Gastroesophageal sphincter (tissue), 4 donors: ENCODE results near the gene NT5C1B. TPM values are rescaled to one million over a fixed set of nuclear protein-coding genes. Genes with fewer than 3 reads are reported as not detected.

Source experiments
- ATAC-seq: fragments of 150-250 bp; one replicate; pipeline ENCODE4 v1.9.1; 2016; ENCODE audit warnings: mild to moderate bottlenecking, moderate library complexity
- H3K27ac ChIP-seq, 4 donors: fragments of 200-600 bp; sonication (generic) in 3 of 4; 1 replicate in 3 of 4; 2 replicates in 1 of 4; pipeline ENCODE4 v1.5.1; 2016 to 2019
- H3K27me3 ChIP-seq: fragments of 200-600 bp; sonication (generic); one replicate; pipeline ENCODE4 v1.5.1; 2019
- H3K36me3 ChIP-seq, 2 donors: fragments of 200-600 bp; sonication (generic); one replicate each; pipeline ENCODE4 v1.5.1; 2019; ENCODE audit warnings: control low read depth in 1 of 2
- H3K4me1 ChIP-seq, 3 donors: fragments of 200-600 bp; sonication (generic); 1 replicate in 2 of 3; 2 replicates in 1 of 3; pipeline ENCODE4 v1.5.1; 2016 to 2019; ENCODE audit warnings: control low read depth in 2 of 3
- H3K4me3 ChIP-seq, 2 donors: fragments of 200-600 bp; sonication (generic); one replicate each; pipeline ENCODE4 v1.5.1; 2019; ENCODE audit warnings: mild to moderate bottlenecking in 1 of 2, moderate library complexity in 1 of 2
- H3K9me3 ChIP-seq, 3 donors: fragments of 200-600 bp; sonication (generic); one replicate each; pipeline ENCODE4 v1.5.1; 2017 to 2019; ENCODE audit warnings: control low read depth in 2 of 3
- EP300 ChIP-seq: sonication (generic); formaldehyde crosslinking; IDR thresholded peaks from one replicate; pipeline ENCODE4 v1.6.1; 2017; ENCODE audit warnings: antibody characterized with exemption, mild to moderate bottlenecking
- POLR2A ChIP-seq, 2 donors: fragments of 450-650 bp; IDR thresholded peaks; one replicate each; pipeline ENCODE4 v1.6.1; 2017; ENCODE audit warnings: antibody characterized with exemption in 2 of 2, mild to moderate bottlenecking in 2 of 2, moderate library complexity in 1 of 2
- POLR2AphosphoS5 ChIP-seq: sonication (generic); formaldehyde crosslinking; IDR thresholded peaks from one replicate; pipeline ENCODE4 v1.6.1; 2017; ENCODE audit warnings: antibody characterized with exemption
- WGBS, 2 donors: methylation state at CpG; one replicate each; pipeline ENCODE4 v1.1.5; 2018; ENCODE audit warnings: low coverage in 1 of 2; 5-methylcytosine and 5-hydroxymethylcytosine counted together
- total RNA-seq, 4 donors: library from RNA; depleted of rRNA; stranded (reverse); fragments of >200 nt; gene quantifications; one replicate each; pipeline ENCODE4 v1.1.0, GENCODE V29; 2016
- TF ChIP-seq, protein P1 (sequence below), 4 experiments: fragments of 200-600 bp in 2 of 4; fragments of 450-650 bp in 2 of 4; sonication (generic) in 1 of 4; IDR thresholded peaks; one replicate each; pipeline ENCODE4 v1.5.1; 2017 to 2019; ENCODE audit warnings: antibody characterized with exemption in 4 of 4, mild to moderate bottlenecking in 2 of 4, moderate library complexity in 2 of 4

NT5C1B gene
- total RNA-seq, 4 donors from 2014 or later, result 0.39 TPM; not detected in 3

DNA sequence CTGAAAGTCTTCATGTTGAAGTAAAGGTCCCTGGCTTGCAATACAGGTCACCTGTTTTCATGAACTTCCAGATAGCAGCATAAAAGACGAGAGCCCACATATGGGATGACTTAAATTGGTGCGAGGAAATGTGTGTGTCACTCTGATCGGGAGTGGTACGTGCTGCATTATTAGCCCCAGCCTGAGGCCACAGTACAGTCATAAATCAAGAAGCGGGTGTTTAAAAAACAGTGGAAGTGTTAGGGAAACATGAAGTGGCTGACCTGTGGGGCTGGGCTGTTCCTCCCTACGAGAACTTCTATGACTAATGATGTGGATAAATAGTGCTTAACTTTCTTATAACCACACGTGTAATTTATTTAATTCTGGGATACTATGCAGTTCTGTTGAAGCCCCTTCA lies 53.3 kb downstream of the NT5C1B start:
- Histone ChIP-seq H3K27ac (peak overlapping the region; percentile 53 to 72 (median 60)), H3K27me3 (no peaks in the 10 kb centered on the region), H3K4me1 (peaks cover 0 to 27% (median 6%) of the 10 kb centered on the region in 3 donors), H3K9me3 (no peaks in the 10 kb centered on the region), H3K36me3 (no peaks in the 10 kb centered on the region), H3K4me3 (no peak overlapping the region)
- WGBS, 2 donors, result 7 to 16% methylated on average over 7 of the region's 7 CpGs
- peak; percentile 73 for ATAC-seq
- TF ChIP-seq, protein P1, sequence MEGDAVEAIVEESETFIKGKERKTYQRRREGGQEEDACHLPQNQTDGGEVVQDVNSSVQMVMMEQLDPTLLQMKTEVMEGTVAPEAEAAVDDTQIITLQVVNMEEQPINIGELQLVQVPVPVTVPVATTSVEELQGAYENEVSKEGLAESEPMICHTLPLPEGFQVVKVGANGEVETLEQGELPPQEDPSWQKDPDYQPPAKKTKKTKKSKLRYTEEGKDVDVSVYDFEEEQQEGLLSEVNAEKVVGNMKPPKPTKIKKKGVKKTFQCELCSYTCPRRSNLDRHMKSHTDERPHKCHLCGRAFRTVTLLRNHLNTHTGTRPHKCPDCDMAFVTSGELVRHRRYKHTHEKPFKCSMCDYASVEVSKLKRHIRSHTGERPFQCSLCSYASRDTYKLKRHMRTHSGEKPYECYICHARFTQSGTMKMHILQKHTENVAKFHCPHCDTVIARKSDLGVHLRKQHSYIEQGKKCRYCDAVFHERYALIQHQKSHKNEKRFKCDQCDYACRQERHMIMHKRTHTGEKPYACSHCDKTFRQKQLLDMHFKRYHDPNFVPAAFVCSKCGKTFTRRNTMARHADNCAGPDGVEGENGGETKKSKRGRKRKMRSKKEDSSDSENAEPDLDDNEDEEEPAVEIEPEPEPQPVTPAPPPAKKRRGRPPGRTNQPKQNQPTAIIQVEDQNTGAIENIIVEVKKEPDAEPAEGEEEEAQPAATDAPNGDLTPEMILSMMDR (IDR thresholded peaks at IDR 0.05), result no peak
- TF ChIP-seq POLR2A (IDR thresholded peaks at IDR 0.05), result no peak
- peak; percentile 67 for TF ChIP-seq POLR2AphosphoS5
- no peak for TF ChIP-seq EP300

- WGBS, 2 donors, result 46 to 63% methylated on average over 1 of the region's 1 CpG
Observed at GRCh38 chr2:18531194-18531593, 58.2 kb downstream of the NT5C1B start.

GRCh38 chr2:18527822-18528221 lies 61.5 kb downstream of the NT5C1B start:
- Histone ChIP-seq H3K27me3 (no peaks in the 10 kb centered on the region), H3K27ac (peak overlapping the region in 1 of 4 donors; percentile 60), H3K4me1 (peaks cover 0 to 54% (median 5%) of the 10 kb centered on the region in 3 donors), H3K9me3 (no peaks in the 10 kb centered on the region), H3K36me3 (no peaks in the 10 kb centered on the region), H3K4me3 (no peak overlapping the region)
- TF ChIP-seq POLR2AphosphoS5, result no peak
- TF ChIP-seq, protein P1 (IDR thresholded peaks at IDR 0.05), result no peak
- TF ChIP-seq POLR2A (IDR thresholded peaks at IDR 0.05), result no peak
- TF ChIP-seq EP300, result no peak
- WGBS, 2 donors, result 48 to 62% methylated on average over 4 of the region's 4 CpGs
- ATAC-seq, result no peak

More at GRCh38 chr2:18531194-18531593, 58.2 kb downstream of the NT5C1B start:
- no peak for TF ChIP-seq EP300
- TF ChIP-seq, protein P1 (IDR thresholded peaks at IDR 0.05), result no peak
- no peak for TF ChIP-seq POLR2AphosphoS5
- TF ChIP-seq POLR2A (IDR thresholded peaks at IDR 0.05), result no peak
- Histone ChIP-seq H3K27ac (no peak overlapping the region), H3K4me3 (no peak overlapping the region), H3K4me1 (peaks cover 0 to 51% (median 6%) of the 10 kb centered on the region in 3 donors), H3K27me3 (no peaks in the 10 kb centered on the region), H3K9me3 (no peaks in the 10 kb centered on the region), H3K36me3 (no peaks in the 10 kb centered on the region)
- no peak for ATAC-seq

DNA sequence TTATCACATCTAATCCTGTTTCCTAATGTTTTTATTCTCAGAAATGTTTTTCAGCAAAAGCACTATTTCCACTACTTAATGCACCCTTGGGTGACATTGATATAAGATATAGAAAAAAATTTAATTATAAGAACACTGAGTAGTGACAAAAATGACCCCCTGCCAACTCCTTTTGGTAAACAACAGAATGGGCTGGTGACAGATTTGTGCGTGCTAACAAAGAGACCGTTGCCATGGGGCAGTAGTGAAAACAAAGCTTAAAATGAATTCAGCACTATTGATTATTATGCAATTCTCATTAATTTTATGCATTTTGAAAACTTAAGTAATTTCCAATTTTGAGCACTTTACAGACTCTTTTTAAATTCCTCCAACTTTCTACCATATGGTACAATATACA lies 62.0 kb downstream of the NT5C1B start:
- H3K9me3 ChIP-seq, result no peaks in the 10 kb centered on the region
- TF ChIP-seq EP300, result no peak
- no peak for TF ChIP-seq POLR2A (IDR thresholded peaks at IDR 0.05)
- no peak for TF ChIP-seq POLR2AphosphoS5
- TF ChIP-seq, protein P1 (IDR thresholded peaks at IDR 0.05), result no peak
- H3K4me1 ChIP-seq, result peaks cover 0 to 59% (median 5%) of the 10 kb centered on the region in 3 donors
- no peaks in the 10 kb centered on the region for H3K36me3 ChIP-seq
- WGBS, 2 donors, result 27 to 72% methylated on average over 2 of the region's 2 CpGs
- no peaks in the 10 kb centered on the region for H3K27me3 ChIP-seq
- H3K27ac ChIP-seq, result peak overlapping the region in 2 of 4 donors; percentile 60 to 70
- H3K4me3 ChIP-seq, result no peak overlapping the region
- no peak for ATAC-seq

DNA sequence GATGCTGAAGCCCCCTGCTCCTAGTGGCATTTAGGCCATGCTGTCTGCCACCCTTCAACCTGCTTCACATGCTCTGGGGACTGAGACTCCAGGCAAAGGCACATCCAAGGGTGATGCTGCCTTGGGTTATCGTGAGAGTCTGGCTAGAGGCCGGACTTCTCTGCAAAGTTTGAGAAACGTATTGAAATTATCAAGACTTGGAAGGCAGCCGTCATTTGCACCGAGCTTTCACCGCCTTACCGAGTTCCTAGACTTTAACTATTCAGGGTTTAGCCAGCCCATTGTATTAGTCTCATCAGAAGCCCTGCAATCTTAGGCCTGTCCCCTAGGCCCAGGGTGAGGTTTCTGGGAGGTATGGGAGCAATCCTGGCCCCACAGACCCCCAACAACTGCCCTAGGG lies 62.9 kb downstream of the NT5C1B start:
- no peak for ATAC-seq
- H3K4me1 ChIP-seq, result peaks cover 0 to 68% (median 5%) of the 10 kb centered on the region in 3 donors
- 71 to 72% methylated on average over 7 of the region's 7 CpGs for WGBS, 2 donors
- TF ChIP-seq POLR2AphosphoS5 (no peak), EP300 (no peak), POLR2A (IDR thresholded peaks at IDR 0.05) (no peak)
- TF ChIP-seq, protein P1 (IDR thresholded peaks at IDR 0.05), result no peak
- H3K36me3 ChIP-seq, result no peaks in the 10 kb centered on the region
- H3K27me3 ChIP-seq, result no peaks in the 10 kb centered on the region
- no peaks in the 10 kb centered on the region for H3K9me3 ChIP-seq
- H3K4me3 ChIP-seq, result no peak overlapping the region
- peak overlapping the region in 2 of 4 donors; percentile 60 to 70 for H3K27ac ChIP-seq
